ENCODE data around the gene IGIP.

DNA sequence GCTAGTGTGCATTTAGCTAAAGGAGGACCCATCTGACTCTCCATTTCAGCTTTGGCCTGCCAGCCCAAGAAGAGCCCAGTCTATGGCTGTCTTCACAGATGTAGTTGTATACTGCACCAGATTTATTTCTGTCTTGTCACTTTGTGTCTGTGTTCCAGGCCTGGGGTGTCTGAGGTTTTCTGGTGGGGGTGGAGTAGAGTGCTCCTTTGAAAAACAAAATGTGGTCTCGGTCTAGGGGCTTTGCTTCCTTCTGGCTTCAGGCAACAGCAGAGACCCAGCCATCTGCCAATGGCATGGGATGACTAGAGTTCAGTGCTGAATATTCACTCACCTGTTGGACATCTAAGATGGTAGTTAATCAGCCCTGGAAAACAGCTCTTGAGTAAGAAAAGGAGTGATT, 10.9 kb downstream of the IGIP start:
- TF ChIP-seq, protein P1, sequence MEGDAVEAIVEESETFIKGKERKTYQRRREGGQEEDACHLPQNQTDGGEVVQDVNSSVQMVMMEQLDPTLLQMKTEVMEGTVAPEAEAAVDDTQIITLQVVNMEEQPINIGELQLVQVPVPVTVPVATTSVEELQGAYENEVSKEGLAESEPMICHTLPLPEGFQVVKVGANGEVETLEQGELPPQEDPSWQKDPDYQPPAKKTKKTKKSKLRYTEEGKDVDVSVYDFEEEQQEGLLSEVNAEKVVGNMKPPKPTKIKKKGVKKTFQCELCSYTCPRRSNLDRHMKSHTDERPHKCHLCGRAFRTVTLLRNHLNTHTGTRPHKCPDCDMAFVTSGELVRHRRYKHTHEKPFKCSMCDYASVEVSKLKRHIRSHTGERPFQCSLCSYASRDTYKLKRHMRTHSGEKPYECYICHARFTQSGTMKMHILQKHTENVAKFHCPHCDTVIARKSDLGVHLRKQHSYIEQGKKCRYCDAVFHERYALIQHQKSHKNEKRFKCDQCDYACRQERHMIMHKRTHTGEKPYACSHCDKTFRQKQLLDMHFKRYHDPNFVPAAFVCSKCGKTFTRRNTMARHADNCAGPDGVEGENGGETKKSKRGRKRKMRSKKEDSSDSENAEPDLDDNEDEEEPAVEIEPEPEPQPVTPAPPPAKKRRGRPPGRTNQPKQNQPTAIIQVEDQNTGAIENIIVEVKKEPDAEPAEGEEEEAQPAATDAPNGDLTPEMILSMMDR (conservative IDR thresholded peaks at IDR 0.05; ENCODE audit: low read length): no peak
- no peak for TF ChIP-seq EZH2phosphoT487 (IDR thresholded peaks at IDR 0.05; ENCODE audit: borderline replicate concordance)

All from Loucy (cell line).